ENCODE data around the gene UBE2L3. TPM values are rescaled to one million over a fixed set of nuclear protein-coding genes. Genes with fewer than 3 reads are reported as not detected.
"Not testable (repeated sequence)": the region's sequence is repeated elsewhere in the genome, so short reads cannot be mapped to it uniquely, and the experiment has no call there.

Gene UBE2L3
- polyA plus RNA-seq, 2 of the 4 experiments (the other 2 are of a cell fraction) = 54.9 to 55.6 TPM

- WGBS (ENCODE audit: missing lambda C conversion rate) = 83% methylated on average over 2 of the region's 3 CpGs
- Histone ChIP-seq H3K4me2 (no peak overlapping the region), H3K4me3 (no peak overlapping the region), H3K4me1 (no peaks in the 10 kb centered on the region), H3K9me3 (no peaks in the 10 kb centered on the region), H3K27ac (no peak overlapping the region)
- TF ChIP-seq JUNB (IDR thresholded peaks at IDR 0.05) (no peak), CHD4 (IDR thresholded peaks at IDR 0.05; ENCODE audit: borderline replicate concordance) (no peak), KDM5A (IDR thresholded peaks at IDR 0.05) (no peak), HDAC2 (IDR thresholded peaks at IDR 0.05) (no peak), MAZ (IDR thresholded peaks at IDR 0.05; ENCODE audit: borderline replicate concordance, low read depth, low read length) (no peak), MAX (IDR thresholded peaks at IDR 0.05) (no peak), CBX8 (IDR thresholded peaks at IDR 0.05) (no peak), MYC (IDR thresholded peaks at IDR 0.05; ENCODE audit: borderline replicate concordance, low read length) (no peak), RFX5 (IDR thresholded peaks at IDR 0.05) (no peak), SMC3 (IDR thresholded peaks at IDR 0.05) (no peak)
- no peak for FAIRE-seq
- no peak for DNase-seq (ENCODE audit: low read depth in 1 of 2, low spot score in 1 of 2)
- ATAC-seq = no peak
- POLR2A ChIA-PET = no interaction called here
- CTCF ChIA-PET = interaction anchor here (0.9 to 2.5 kb wide), 6 partner anchors 12 to 50 kb away, joined by 3 to 10 read pairs (median 4); partner anchors contain the start of genes SDF2L1 and YDJC
Measured at GRCh38 chr22:21592422-21592821, 24.9 kb downstream of the UBE2L3 start.

DNA sequence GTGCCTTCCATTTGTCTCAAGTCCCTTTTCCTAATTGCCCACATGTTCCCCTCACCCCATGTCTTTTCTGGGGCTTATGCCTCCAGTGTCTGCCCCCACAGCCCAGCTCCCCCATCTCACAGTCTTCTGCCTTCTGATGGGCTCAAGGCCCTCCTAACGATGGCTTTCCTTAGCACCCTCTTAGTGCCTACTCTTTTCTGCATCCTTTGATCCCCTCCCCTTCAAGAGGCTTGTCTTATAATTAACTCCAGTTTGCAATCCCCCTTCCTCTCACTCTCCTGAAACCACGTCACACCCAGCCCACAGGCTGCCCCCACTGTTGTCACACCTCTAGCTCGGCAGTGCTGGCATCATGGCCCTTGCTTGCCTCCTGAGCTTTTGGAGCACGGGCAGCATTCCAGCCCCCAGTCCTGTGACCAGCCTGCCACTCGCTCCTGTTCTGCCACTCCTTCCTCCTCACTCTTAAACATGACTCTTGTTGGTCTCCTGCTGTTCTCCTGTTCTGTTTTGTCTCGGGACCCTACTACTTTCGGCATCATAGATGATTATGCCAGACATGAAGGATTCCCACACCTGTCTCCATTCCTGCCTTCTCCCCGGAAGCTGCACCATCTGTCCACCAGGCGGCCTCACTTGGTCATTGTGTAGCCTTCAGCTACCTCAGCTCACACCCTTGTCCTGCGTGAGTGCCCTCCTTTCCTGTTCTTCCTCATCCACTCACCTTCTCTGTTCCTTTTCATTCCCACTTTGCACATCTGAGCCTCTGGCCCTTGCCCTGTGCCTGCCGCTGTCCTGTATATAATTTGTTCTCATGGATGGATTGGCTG is 26.1 kb downstream of the UBE2L3 start:
- Histone ChIP-seq H3K4me2 (no peak overlapping the region), H3K9me3 (no peaks in the 10 kb centered on the region), H3K4me1 (no peaks in the 10 kb centered on the region), H3K27ac (no peak overlapping the region), H3K4me3 (no peak overlapping the region)
- peak; percentile 31 to 41 for DNase-seq (ENCODE audit: low read depth in 1 of 2, low spot score in 1 of 2)
- TF ChIP-seq SMC3 (IDR thresholded peaks at IDR 0.05) (peak; percentile 14; the same call in 1 of the 3 replicates), CTCF (IDR thresholded peaks at IDR 0.05) (peak; percentile 21), RAD21 (conservative IDR thresholded peaks at IDR 0.05 in 1 of 2, IDR thresholded peaks at IDR 0.05 in 1 of 2) (peak in 1 of 2 experiments; percentile 33; a peak in 2 of 5 replicates), HEYL (CRISPR knock-in tag; IDR thresholded peaks at IDR 0.05) (no peak)
- WGBS (ENCODE audit: missing lambda C conversion rate) = 70% methylated on average over 11 of the region's 11 CpGs
- CTCF ChIA-PET = interaction anchor here (0.6 to 2.5 kb wide), 9 partner anchors 9 to 53 kb away, joined by 3 to 10 read pairs (median 4); partner anchors contain the start of genes SDF2L1 and YDJC
- POLR2A ChIA-PET = no interaction called here
- peak; percentile 91 to 94 for ATAC-seq
- FAIRE-seq = no peak

DNA sequence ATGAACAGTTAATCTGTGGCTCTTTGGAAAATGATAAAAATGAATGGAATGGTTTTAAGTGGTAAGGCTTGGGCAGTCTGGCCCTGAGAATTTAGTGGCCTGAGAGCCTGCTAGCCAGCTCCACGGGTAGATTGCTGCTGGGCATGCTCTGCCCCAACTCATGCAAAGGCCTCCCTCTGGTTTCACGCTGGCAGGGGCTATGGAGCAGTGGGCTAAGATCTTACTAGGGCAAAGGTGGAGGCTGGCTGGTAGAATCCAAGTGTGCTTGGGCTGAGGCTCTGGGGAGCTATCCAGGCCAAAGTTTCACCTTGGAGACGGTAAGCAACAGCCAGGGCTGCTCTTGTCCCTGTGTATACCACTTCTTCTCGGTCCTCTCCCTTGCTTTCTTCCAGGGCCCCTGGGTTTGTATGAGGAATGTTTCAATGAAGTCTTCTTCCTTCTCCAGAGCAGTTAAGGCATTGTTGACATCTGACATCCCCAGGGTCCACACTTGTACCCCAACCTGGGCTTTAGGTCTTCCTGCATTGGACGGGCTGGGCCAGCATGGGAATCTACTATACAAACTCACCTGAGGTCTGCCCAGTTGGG is 27.4 kb downstream of the UBE2L3 start:
- no peak for ATAC-seq
- TF ChIP-seq RAD21 (conservative IDR thresholded peaks at IDR 0.05 in 1 of 2, IDR thresholded peaks at IDR 0.05 in 1 of 2) = no peak
- TF ChIP-seq HDAC2 (IDR thresholded peaks at IDR 0.05) = no peak
- TF ChIP-seq, protein P1, sequence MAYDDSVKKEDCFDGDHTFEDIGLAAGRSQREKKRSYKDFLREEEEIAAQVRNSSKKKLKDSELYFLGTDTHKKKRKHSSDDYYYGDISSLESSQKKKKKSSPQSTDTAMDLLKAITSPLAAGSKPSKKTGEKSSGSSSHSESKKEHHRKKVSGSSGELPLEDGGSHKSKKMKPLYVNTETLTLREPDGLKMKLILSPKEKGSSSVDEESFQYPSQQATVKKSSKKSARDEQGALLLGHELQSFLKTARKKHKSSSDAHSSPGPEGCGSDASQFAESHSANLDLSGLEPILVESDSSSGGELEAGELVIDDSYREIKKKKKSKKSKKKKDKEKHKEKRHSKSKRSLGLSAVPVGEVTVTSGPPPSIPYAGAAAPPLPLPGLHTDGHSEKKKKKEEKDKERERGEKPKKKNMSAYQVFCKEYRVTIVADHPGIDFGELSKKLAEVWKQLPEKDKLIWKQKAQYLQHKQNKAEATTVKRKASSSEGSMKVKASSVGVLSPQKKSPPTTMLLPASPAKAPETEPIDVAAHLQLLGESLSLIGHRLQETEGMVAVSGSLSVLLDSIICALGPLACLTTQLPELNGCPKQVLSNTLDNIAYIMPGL (CRISPR knock-in tag; IDR thresholded peaks at IDR 0.05; ENCODE audit: borderline replicate concordance) = no peak
- no peak for TF ChIP-seq FOXS1 (CRISPR knock-in tag; IDR thresholded peaks at IDR 0.05)
- TF ChIP-seq MYC (IDR thresholded peaks at IDR 0.05; ENCODE audit: borderline replicate concordance, low read length) = no peak
- no peak for TF ChIP-seq FOSB (CRISPR knock-in tag; IDR thresholded peaks at IDR 0.05)
- WGBS (ENCODE audit: missing lambda C conversion rate) = 100% methylated on average over 4 of the region's 5 CpGs
- Histone ChIP-seq H3K27ac (no peak overlapping the region), H3K4me3 (no peak overlapping the region), H3K4me2 (no peak overlapping the region), H3K9me3 (no peaks in the 10 kb centered on the region), H3K4me1 (no peaks in the 10 kb centered on the region)
- no peak for DNase-seq (ENCODE audit: low read depth in 1 of 2, low spot score in 1 of 2)
- CTCF ChIA-PET = no interaction called here
- no peak for FAIRE-seq
- POLR2A ChIA-PET = no interaction called here

DNA sequence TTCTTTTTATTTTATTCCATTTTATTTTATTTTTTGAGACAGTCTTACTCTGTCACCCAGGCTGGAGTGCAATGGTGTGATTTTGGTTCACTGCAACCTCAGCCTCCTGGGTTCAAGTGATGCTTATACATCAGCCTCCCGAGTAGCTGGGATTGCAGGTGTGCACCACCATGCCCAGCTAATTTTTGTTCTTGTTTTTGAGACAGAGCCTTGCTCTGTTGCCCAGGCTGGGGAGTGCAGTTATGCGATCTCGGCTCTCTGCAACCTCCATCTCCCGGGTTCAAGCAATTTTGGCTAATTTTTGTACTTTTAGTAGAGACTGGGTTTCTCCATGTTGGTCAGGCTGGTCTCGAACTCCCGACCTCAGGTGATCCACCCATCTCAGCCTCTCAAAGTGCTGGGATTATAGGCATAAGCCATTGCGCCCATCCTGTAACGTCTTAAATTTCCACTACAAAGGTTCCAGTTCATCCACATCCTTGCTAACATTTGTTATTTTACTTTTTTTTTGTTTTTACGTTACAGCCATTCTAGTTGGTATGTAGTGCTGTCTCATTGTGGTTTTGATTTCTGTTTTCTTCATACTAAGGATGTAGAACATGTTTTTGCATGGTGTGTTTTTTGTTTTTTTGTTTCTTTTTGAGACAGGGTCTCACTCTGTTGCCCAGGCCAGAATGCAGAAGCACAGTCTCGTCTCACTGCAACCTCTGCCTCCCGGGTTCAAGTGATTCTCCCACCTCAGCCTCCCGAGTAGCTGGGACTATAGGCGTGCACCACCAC is 29.0 kb downstream of the UBE2L3 start:
- CTCF ChIA-PET = interaction anchor here (1.3 kb wide), 1 partner anchor 14 kb away, joined by 3 read pairs; no protein-coding TSS in a partner anchor
- H3K9me3 ChIP-seq; H3K4me3 ChIP-seq; DNase-seq (ENCODE audit: low read depth in 1 of 2, low spot score in 1 of 2); FAIRE-seq; H3K4me1 ChIP-seq; POLR2A ChIA-PET; ATAC-seq; H3K4me2 ChIP-seq; H3K27ac ChIP-seq: not testable (repeated sequence)
- WGBS (ENCODE audit: missing lambda C conversion rate) = 94% methylated on average over 13 of the region's 13 CpGs

All from A549 (cell line).